ENCODE results near the gene ATG9A.

DNA sequence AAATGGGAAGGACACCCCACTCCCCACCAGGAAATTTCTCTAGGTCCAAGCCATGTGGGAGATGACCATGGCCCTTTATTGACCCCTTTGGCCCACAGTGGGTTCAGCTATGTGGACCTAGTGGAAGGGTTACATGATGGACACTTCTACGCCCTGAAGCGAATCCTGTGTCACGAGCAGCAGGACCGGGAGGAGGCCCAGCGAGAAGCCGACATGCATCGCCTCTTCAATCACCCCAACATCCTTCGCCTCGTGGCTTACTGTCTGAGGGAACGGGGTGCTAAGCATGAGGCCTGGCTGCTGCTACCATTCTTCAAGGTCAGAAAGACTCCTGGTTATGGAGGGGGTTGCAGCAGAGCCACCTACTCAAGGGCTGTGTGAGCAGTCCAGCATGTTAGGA, 17.1 kb upstream of the ATG9A start:
- TF ChIP-seq, protein P1, sequence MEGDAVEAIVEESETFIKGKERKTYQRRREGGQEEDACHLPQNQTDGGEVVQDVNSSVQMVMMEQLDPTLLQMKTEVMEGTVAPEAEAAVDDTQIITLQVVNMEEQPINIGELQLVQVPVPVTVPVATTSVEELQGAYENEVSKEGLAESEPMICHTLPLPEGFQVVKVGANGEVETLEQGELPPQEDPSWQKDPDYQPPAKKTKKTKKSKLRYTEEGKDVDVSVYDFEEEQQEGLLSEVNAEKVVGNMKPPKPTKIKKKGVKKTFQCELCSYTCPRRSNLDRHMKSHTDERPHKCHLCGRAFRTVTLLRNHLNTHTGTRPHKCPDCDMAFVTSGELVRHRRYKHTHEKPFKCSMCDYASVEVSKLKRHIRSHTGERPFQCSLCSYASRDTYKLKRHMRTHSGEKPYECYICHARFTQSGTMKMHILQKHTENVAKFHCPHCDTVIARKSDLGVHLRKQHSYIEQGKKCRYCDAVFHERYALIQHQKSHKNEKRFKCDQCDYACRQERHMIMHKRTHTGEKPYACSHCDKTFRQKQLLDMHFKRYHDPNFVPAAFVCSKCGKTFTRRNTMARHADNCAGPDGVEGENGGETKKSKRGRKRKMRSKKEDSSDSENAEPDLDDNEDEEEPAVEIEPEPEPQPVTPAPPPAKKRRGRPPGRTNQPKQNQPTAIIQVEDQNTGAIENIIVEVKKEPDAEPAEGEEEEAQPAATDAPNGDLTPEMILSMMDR (IDR thresholded peaks at IDR 0.05), result no peak
- TF ChIP-seq EZH2 (IDR thresholded peaks at IDR 0.05; ENCODE audit: borderline replicate concordance, insufficient read depth, low read depth, low read length, poor library complexity, severe bottlenecking), result no peak
